Measurements from ENCODE around the gene SLC25A42. TPM values are rescaled to one million over a fixed set of nuclear protein-coding genes. Genes with fewer than 3 reads are reported as not detected.

The SLC25A42 gene
- total and polyA plus RNA-seq, 2 of the 13 experiments (the other 11 are each of a cell fraction or from before 2014, with no cell fraction given): 12.8 to 18.3 TPM

DNA sequence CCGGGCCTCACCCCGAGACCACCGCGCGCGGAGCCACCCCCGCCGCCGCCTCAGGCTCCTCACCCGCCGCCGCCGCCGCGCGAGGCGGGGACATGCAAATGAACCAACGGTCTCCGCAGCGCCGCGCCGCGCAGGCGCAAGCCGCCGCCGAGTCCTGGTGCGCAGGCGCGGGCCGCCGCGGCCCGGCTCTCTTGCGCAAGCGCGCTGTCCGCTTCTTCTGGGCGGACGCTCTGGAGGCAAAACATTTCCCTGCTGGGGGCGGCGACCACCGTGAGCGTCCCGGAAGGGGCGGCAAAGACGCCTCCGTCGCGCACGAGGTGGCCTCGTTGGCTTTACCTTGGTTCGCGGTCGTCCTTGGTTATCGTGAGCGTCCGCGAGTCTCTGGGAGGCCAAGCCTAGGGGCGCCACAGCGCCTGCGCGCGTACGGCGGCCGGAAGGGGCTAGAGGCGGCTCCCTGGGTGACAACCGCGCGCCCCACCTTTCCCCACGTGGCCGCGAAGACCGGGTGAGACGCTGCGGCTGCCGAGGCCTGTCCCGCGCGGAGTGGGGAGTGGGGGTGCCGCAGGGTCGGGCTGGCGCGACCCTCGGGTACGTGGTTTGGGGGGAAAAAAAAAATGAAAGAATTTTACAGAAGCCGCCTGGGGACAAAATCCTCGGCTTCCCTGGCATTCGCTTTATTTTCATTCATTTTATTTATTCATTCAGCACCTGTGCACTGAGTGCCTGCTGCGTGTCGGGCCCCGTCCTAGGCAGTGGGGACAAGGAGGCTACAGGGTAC lies 30.2 kb upstream of the SLC25A42 start, which contains the start of the genes ARMC6 and SUGP2 (continued):
- no peak for TF ChIP-seq MTF2 (CRISPR knock-in tag; IDR thresholded peaks at IDR 0.05; ENCODE audit: borderline replicate concordance)
- TF ChIP-seq MTA1 (CRISPR knock-in tag; IDR thresholded peaks at IDR 0.05; ENCODE audit: borderline replicate concordance): peak; percentile 51; the same call in 1 of the 2 replicates
- no peak for TF ChIP-seq STAG1 (CRISPR knock-in tag; IDR thresholded peaks at IDR 0.05)
- TF ChIP-seq, protein P1, sequence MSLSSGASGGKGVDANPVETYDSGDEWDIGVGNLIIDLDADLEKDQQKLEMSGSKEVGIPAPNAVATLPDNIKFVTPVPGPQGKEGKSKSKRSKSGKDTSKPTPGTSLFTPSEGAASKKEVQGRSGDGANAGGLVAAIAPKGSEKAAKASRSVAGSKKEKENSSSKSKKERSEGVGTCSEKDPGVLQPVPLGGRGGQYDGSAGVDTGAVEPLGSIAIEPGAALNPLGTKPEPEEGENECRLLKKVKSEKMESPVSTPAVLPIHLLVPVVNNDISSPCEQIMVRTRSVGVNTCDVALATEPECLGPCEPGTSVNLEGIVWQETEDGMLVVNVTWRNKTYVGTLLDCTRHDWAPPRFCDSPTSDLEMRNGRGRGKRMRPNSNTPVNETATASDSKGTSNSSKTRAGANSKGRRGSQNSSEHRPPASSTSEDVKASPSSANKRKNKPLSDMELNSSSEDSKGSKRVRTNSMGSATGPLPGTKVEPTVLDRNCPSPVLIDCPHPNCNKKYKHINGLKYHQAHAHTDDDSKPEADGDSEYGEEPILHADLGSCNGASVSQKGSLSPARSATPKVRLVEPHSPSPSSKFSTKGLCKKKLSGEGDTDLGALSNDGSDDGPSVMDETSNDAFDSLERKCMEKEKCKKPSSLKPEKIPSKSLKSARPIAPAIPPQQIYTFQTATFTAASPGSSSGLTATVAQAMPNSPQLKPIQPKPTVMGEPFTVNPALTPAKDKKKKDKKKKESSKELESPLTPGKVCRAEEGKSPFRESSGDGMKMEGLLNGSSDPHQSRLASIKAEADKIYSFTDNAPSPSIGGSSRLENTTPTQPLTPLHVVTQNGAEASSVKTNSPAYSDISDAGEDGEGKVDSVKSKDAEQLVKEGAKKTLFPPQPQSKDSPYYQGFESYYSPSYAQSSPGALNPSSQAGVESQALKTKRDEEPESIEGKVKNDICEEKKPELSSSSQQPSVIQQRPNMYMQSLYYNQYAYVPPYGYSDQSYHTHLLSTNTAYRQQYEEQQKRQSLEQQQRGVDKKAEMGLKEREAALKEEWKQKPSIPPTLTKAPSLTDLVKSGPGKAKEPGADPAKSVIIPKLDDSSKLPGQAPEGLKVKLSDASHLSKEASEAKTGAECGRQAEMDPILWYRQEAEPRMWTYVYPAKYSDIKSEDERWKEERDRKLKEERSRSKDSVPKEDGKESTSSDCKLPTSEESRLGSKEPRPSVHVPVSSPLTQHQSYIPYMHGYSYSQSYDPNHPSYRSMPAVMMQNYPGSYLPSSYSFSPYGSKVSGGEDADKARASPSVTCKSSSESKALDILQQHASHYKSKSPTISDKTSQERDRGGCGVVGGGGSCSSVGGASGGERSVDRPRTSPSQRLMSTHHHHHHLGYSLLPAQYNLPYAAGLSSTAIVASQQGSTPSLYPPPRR (CRISPR knock-in tag; IDR thresholded peaks at IDR 0.05; ENCODE audit: borderline replicate concordance): peak; percentile 58; the same call in 1 of the 2 replicates
- no peak for TF ChIP-seq AGO1 (IDR thresholded peaks at IDR 0.05; ENCODE audit: low read depth, low read length, poor library complexity, severe bottlenecking)
- TF ChIP-seq SALL1 (CRISPR knock-in tag; IDR thresholded peaks at IDR 0.05): peak; percentile 86
- TF ChIP-seq ZNF570 (CRISPR knock-in tag; IDR thresholded peaks at IDR 0.05; ENCODE audit: borderline replicate concordance): no peak
- 0 out of 2 replicates have a peak, but pooled peaks have one; percentile 71 for TF ChIP-seq ZNF234 (CRISPR knock-in tag; conservative IDR thresholded peaks at IDR 0.05)
- TF ChIP-seq ZNF510 (CRISPR knock-in tag; IDR thresholded peaks at IDR 0.05; ENCODE audit: low read depth): no peak
- TF ChIP-seq HHEX (CRISPR knock-in tag; IDR thresholded peaks at IDR 0.05): no peak
- peak; percentile 99 for TF ChIP-seq ZNF547 (CRISPR knock-in tag; IDR thresholded peaks at IDR 0.05)
- peak; percentile 92 for TF ChIP-seq SPEN (CRISPR knock-in tag; IDR thresholded peaks at IDR 0.05; ENCODE audit: low read depth)
- TF ChIP-seq, protein P2, sequence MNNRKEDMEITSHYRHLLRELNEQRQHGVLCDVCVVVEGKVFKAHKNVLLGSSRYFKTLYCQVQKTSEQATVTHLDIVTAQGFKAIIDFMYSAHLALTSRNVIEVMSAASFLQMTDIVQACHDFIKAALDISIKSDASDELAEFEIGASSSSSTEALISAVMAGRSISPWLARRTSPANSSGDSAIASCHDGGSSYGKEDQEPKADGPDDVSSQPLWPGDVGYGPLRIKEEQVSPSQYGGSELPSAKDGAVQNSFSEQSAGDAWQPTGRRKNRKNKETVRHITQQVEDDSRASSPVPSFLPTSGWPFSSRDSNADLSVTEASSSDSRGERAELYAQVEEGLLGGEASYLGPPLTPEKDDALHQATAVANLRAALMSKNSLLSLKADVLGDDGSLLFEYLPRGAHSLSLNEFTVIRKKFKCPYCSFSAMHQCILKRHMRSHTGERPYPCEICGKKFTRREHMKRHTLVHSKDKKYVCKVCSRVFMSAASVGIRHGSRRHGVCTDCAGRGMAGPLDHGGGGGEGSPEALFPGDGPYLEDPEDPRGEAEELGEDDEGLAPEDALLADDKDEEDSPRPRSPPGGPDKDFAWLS (CRISPR knock-in tag; IDR thresholded peaks at IDR 0.05; ENCODE audit: borderline replicate concordance): 0 out of 2 replicates have a peak, but pooled peaks have one; percentile 67
- no peak; the same call in 1 of the 2 replicates for TF ChIP-seq ZSCAN21 (CRISPR knock-in tag; IDR thresholded peaks at IDR 0.05; ENCODE audit: borderline replicate concordance)
- TF ChIP-seq, protein P3, sequence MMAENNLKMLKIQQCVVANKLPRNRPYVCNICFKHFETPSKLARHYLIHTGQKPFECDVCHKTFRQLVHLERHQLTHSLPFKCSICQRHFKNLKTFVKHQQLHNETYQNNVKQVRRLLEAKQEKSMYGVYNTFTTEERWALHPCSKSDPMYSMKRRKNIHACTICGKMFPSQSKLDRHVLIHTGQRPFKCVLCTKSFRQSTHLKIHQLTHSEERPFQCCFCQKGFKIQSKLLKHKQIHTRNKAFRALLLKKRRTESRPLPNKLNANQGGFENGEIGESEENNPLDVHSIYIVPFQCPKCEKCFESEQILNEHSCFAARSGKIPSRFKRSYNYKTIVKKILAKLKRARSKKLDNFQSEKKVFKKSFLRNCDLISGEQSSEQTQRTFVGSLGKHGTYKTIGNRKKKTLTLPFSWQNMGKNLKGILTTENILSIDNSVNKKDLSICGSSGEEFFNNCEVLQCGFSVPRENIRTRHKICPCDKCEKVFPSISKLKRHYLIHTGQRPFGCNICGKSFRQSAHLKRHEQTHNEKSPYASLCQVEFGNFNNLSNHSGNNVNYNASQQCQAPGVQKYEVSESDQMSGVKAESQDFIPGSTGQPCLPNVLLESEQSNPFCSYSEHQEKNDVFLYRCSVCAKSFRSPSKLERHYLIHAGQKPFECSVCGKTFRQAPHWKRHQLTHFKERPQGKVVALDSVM (CRISPR knock-in tag; IDR thresholded peaks at IDR 0.05): 0 out of 2 replicates have a peak, but pooled peaks have one; percentile 12
- TF ChIP-seq, protein P4, sequence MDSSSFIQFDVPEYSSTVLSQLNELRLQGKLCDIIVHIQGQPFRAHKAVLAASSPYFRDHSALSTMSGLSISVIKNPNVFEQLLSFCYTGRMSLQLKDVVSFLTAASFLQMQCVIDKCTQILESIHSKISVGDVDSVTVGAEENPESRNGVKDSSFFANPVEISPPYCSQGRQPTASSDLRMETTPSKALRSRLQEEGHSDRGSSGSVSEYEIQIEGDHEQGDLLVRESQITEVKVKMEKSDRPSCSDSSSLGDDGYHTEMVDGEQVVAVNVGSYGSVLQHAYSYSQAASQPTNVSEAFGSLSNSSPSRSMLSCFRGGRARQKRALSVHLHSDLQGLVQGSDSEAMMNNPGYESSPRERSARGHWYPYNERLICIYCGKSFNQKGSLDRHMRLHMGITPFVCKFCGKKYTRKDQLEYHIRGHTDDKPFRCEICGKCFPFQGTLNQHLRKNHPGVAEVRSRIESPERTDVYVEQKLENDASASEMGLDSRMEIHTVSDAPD (CRISPR knock-in tag; IDR thresholded peaks at IDR 0.05): no peak; the same call in 1 of the 2 replicates
- TF ChIP-seq ZFYVE20 (CRISPR knock-in tag; IDR thresholded peaks at IDR 0.05; ENCODE audit: borderline replicate concordance, low read depth): 0 out of 2 replicates have a peak, but pooled peaks have one; percentile 40
- no peak for TF ChIP-seq ZNF652 (CRISPR knock-in tag; IDR thresholded peaks at IDR 0.05; ENCODE audit: borderline replicate concordance, low read depth)

Data from HepG2 (cell line).